Measurements from ENCODE around the gene TTC7B. TPM values are rescaled to one million over a fixed set of nuclear protein-coding genes. Genes with fewer than 3 reads are reported as not detected.
"Not testable (repeated sequence)": the region's sequence is repeated elsewhere in the genome, so short reads cannot be mapped to it uniquely, and the experiment has no call there.

Gene TTC7B
- total RNA-seq, 2 experiments from 2014 or later = 1.2 to 1.3 TPM

DNA sequence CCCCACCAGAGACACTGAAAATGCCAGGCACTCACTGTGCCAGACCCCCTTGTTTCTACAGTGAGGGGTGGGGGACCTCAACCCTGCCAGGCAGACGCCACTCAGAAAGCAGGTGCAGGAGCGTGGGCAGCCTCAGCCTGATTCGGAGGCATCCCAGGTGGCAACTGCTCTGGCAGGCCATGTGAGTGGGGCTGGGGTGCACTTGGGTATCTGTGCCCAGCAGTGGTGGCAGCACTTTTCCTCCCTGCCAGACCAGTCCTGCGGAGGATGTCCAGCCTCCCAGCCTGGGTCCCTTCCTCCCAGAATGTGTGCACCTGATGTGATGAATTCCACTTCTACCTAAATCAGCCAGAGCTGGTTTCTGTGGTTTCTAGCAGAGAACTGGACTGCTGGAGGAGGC, 13.4 kb upstream of the TTC7B start:
- Histone ChIP-seq H3K9me3 (ENCODE audit: control insufficient read depth in 1 of 2, insufficient read depth in 1 of 2, low read length in 2 of 2) (peaks cover 0 to 8% of the 10 kb centered on the region in 2 experiments), H3K36me3 (ENCODE audit: insufficient read depth, low read length) (no peaks in the 10 kb centered on the region), H3K27ac (ENCODE audit: low read depth in 1 of 2, low read length in 2 of 2) (no peak overlapping the region), H3K4me1 (ENCODE audit: insufficient read depth, low read length) (peaks cover 17% of the 10 kb centered on the region), H3K4me3 (ENCODE audit: low read length) (no peak overlapping the region), H3K27me3 (ENCODE audit: control insufficient read depth in 1 of 2, insufficient read depth in 2 of 2, low read length in 2 of 2) (no peaks in the 10 kb centered on the region)
- Mint-ChIP-seq H3K4me1 (ENCODE audit: low read depth) (peaks cover 18% of the 10 kb centered on the region), H3K9me3 (no peaks in the 10 kb centered on the region), H3K27me3 (no peaks in the 10 kb centered on the region), H3K36me3 (ENCODE audit: low read depth) (no peaks in the 10 kb centered on the region), H3K4me3 (no peak overlapping the region), H3K27ac (peak overlapping the region; percentile 64)
- POLR2A ChIA-PET = no interaction called here
- ATAC-seq (ENCODE audit: poor library complexity) (no peak), DNase-seq (no peak)
- TF ChIP-seq, protein P1, sequence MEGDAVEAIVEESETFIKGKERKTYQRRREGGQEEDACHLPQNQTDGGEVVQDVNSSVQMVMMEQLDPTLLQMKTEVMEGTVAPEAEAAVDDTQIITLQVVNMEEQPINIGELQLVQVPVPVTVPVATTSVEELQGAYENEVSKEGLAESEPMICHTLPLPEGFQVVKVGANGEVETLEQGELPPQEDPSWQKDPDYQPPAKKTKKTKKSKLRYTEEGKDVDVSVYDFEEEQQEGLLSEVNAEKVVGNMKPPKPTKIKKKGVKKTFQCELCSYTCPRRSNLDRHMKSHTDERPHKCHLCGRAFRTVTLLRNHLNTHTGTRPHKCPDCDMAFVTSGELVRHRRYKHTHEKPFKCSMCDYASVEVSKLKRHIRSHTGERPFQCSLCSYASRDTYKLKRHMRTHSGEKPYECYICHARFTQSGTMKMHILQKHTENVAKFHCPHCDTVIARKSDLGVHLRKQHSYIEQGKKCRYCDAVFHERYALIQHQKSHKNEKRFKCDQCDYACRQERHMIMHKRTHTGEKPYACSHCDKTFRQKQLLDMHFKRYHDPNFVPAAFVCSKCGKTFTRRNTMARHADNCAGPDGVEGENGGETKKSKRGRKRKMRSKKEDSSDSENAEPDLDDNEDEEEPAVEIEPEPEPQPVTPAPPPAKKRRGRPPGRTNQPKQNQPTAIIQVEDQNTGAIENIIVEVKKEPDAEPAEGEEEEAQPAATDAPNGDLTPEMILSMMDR (IDR thresholded peaks at IDR 0.05) = no peak
- intact Hi-C loops (cut with DNase I, micrococcal nuclease) = loop anchor here (5.0 to 10.0 kb wide), 4 partner anchors 67 to 875 kb away; partner anchors contain the start of genes EFCAB11 (in 1 of the 2) and TDP1 (in 1 of the 2)
- CTCF ChIA-PET = no interaction called here

DNA sequence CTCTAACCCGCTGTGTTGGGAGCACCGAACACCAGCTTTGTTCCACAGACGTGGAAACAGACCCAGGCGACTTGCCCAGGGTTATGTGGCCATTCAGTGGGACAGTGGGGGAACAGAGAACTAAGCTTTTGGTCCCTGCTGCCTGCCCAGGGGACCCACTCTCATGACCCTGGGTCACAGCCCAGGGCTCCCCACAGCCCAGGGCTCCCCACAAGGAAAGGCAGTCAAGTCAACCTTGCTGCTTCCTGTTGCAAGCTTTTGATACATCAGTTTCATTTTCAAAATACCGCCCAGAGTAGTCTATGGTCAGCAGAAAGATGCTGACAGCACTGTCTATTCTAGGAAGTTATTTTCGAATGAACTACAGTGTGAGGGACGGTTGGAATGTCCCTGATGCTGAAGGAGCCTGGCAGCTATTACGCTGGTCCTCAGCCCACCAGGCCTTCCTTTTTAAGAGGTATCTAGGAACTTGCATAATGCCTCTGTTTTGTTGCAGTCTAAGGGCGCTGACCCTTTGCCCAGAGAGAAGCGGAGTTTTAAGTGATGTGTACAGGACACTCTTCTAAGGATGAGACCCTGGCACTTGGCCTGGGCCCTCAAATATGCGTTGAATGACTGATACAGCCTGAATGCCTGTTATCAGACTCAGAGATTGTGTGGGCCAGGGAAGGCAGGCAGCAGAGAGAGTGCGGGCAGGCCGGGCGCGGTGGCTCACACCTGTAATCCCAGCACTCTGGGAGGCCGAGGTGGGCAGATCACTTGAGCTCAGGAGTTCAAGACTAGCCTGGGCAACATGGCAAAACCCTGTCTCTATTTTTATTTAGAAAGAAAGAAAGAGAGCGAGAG, 12.6 kb upstream of the TTC7B start:
- ATAC-seq (ENCODE audit: poor library complexity) (peak; percentile 14), DNase-seq (peak in 4 of 14 experiments; percentile 7 to 76 (median 60))
- H3K27me3 ChIP-seq (ENCODE audit: control insufficient read depth in 1 of 2, insufficient read depth in 2 of 2, low read length in 2 of 2) = no peaks in the 10 kb centered on the region
- no peaks in the 10 kb centered on the region for H3K36me3 Mint-ChIP-seq (ENCODE audit: low read depth)
- CTCF ChIA-PET = no interaction called here
- TF ChIP-seq, protein P1 (IDR thresholded peaks at IDR 0.05) = no peak
- peaks cover 17% of the 10 kb centered on the region for H3K4me1 ChIP-seq (ENCODE audit: insufficient read depth, low read length)
- H3K9me3 Mint-ChIP-seq = peaks cover under 1% of the 10 kb centered on the region
- H3K36me3 ChIP-seq (ENCODE audit: insufficient read depth, low read length) = no peaks in the 10 kb centered on the region
- H3K27ac Mint-ChIP-seq = peak overlapping the region; percentile 64
- H3K9me3 ChIP-seq (ENCODE audit: control insufficient read depth in 1 of 2, insufficient read depth in 1 of 2, low read length in 2 of 2) = peaks cover 5 to 16% of the 10 kb centered on the region in 2 experiments
- intact Hi-C loops (cut with DNase I, micrococcal nuclease) = loop anchor here (5.0 to 10.0 kb wide), 4 partner anchors 67 to 874 kb away; partner anchors contain the start of genes EFCAB11 (in 1 of the 2) and TDP1 (in 1 of the 2)
- peak overlapping the region in 1 of 2 donors; percentile 67 for H3K27ac ChIP-seq (ENCODE audit: low read depth in 1 of 2, low read length in 2 of 2)
- peak overlapping the region; percentile 49 for H3K4me3 ChIP-seq (ENCODE audit: low read length)
- peaks cover 18% of the 10 kb centered on the region for H3K4me1 Mint-ChIP-seq (ENCODE audit: low read depth)
- POLR2A ChIA-PET = interaction anchor here (0.6 kb wide), 1 partner anchor 213 kb away, joined by 4 read pairs; no protein-coding TSS in a partner anchor
- no peaks in the 10 kb centered on the region for H3K27me3 Mint-ChIP-seq
- H3K4me3 Mint-ChIP-seq = peak overlapping the region; percentile 67

DNA sequence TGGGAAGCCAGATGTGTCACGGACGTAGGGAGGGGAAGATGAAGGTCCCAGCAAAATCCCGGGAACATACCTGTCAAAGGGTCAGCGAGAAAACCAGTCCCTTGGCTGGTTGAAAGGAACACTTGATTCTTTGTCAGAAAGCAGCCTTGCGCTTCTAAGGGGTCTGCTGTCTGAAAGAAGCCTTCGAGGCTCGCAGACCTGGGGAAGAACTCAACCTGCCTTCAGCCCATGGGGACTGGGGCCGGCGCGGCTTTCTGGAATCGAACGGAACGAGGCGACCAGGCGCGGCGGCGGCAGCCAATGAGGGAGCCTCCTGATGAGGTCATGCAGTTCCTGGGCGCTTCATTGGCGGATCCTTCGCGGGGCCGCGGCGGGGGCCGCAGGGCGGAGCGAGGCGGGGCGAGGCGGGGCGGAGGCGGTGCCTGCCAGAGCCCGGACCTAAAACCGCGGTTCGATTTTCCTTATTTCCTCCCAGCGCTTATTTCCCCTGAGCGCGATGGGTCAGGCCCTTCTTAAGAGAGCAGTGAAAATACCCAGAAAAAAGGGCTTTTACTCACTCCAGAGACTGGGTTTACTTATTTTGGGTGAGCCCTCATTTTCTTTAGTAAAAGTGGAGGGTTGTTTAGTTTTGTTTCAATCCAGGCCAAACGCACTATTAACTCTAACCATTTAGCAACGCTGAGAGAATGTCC, 11.8 kb upstream of the TTC7B start:
- ChIA-PET CTCF (no interaction called here), POLR2A (no interaction called here)
- Histone ChIP-seq H3K4me1 (ENCODE audit: insufficient read depth, low read length) (peaks cover 17% of the 10 kb centered on the region), H3K27me3 (ENCODE audit: control insufficient read depth in 1 of 2, insufficient read depth in 2 of 2, low read length in 2 of 2) (no peaks in the 10 kb centered on the region), H3K4me3 (ENCODE audit: low read length) (peak overlapping the region; percentile 49), H3K36me3 (ENCODE audit: insufficient read depth, low read length) (no peaks in the 10 kb centered on the region), H3K27ac (ENCODE audit: low read depth in 1 of 2, low read length in 2 of 2) (peak overlapping the region in 1 of 2 donors; percentile 67), H3K9me3 (ENCODE audit: control insufficient read depth in 1 of 2, insufficient read depth in 1 of 2, low read length in 2 of 2) (peaks cover 9 to 18% of the 10 kb centered on the region in 2 experiments)
- Mint-ChIP-seq H3K27ac (peak overlapping the region; percentile 64), H3K4me1 (ENCODE audit: low read depth) (peaks cover 18% of the 10 kb centered on the region), H3K9me3 (peaks cover 2% of the 10 kb centered on the region), H3K27me3 (no peaks in the 10 kb centered on the region), H3K36me3 (ENCODE audit: low read depth) (no peaks in the 10 kb centered on the region), H3K4me3 (peak overlapping the region; percentile 67)
- TF ChIP-seq, protein P1 (IDR thresholded peaks at IDR 0.05) = no peak
- intact Hi-C loops (cut with DNase I, micrococcal nuclease) = loop anchor here (5.0 to 10.0 kb wide), 4 partner anchors 66 to 873 kb away; partner anchors contain the start of genes EFCAB11 (in 1 of the 2) and TDP1 (in 1 of the 2)
- ATAC-seq (ENCODE audit: poor library complexity) = peak; percentile 99
- DNase-seq = peak; percentile 76 to 95 (median 84)

DNA sequence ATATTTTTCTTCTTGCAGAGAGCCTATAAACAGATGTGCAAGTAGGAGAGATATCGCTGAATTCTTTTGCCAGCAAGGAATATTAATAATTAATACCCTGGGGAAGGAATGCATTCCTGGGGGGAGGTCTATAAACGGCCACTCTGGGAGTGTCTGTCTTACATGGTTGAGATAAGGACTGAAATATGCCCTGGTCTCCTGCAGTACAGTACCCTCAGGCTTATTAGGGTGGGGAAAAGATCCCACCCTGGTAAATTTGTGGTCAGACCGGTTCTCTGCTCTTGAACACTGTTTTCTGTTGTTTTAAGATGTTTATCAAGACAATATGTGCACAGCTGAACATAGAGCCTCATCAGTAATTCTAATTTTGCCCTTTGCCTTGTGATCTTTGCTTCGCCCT, 7.3 kb upstream of the TTC7B start:
- ATAC-seq (ENCODE audit: poor library complexity); DNase-seq; H3K27ac ChIP-seq (ENCODE audit: low read depth in 1 of 2, low read length in 2 of 2); CTCF ChIA-PET; H3K27me3 ChIP-seq (ENCODE audit: control insufficient read depth in 1 of 2, insufficient read depth in 2 of 2, low read length in 2 of 2); H3K4me3 Mint-ChIP-seq; H3K9me3 Mint-ChIP-seq; H3K36me3 ChIP-seq (ENCODE audit: insufficient read depth, low read length); H3K27ac Mint-ChIP-seq; H3K36me3 Mint-ChIP-seq (ENCODE audit: low read depth); H3K4me3 ChIP-seq (ENCODE audit: low read length); POLR2A ChIA-PET; H3K27me3 Mint-ChIP-seq: not testable (repeated sequence)
- intact Hi-C loops (cut with DNase I, micrococcal nuclease) = loop anchor here in 1 of 2 experiments (10.0 kb wide), 1 partner anchor 869 kb away; the partner anchor contains the start of genes EFCAB11 and TDP1
- Histone ChIP-seq H3K9me3 (ENCODE audit: control insufficient read depth in 1 of 2, insufficient read depth in 1 of 2, low read length in 2 of 2) (peaks cover 9 to 17% of the 10 kb centered on the region in 2 experiments), H3K4me1 (ENCODE audit: insufficient read depth, low read length) (peaks cover 19% of the 10 kb centered on the region)
- H3K4me1 Mint-ChIP-seq (ENCODE audit: low read depth) = peaks cover 24% of the 10 kb centered on the region

Measured in CD4-positive, alpha-beta T cell (primary cell).